Esophagus squamous epithelium (tissue), 5 donors: Measurements from ENCODE around the gene CNTNAP4. TPM values are rescaled to one million over a fixed set of nuclear protein-coding genes. Genes with fewer than 3 reads are reported as not detected.

Source experiments
- DNase-seq: peaks from one replicate; lab custom pipeline; 2025; lab: John Stamatoyannopoulos, UW
- H3K27ac ChIP-seq, 4 donors: fragments of 200-600 bp; sonication (generic); one replicate each; pipeline ENCODE4 v1.5.1; 2016 to 2019; ENCODE audit warnings: mild to moderate bottlenecking in 1 of 4
- H3K27me3 ChIP-seq, 4 donors: fragments of 200-600 bp; sonication (generic); 1 replicate in 3 of 4; 2 replicates in 1 of 4; pipeline versions ENCODE4 v1.5.1 to v1.6.0; 2017 to 2021; ENCODE audit warnings: antibody characterized with exemption in 1 of 4
- H3K36me3 ChIP-seq, 3 donors: fragments of 200-600 bp; sonication (generic); one replicate each; pipeline ENCODE4 v1.5.1; 2016 to 2019
- H3K4me1 ChIP-seq, 3 donors: fragments of 200-600 bp; sonication (generic); one replicate each; pipeline ENCODE4 v1.5.1; 2017 to 2019
- H3K4me3 ChIP-seq, 4 donors: fragments of 200-600 bp; sonication (generic); 1 replicate in 3 of 4; 2 replicates in 1 of 4; pipeline ENCODE4 v1.5.1; 2016 to 2019; ENCODE audit warnings: mild to moderate bottlenecking in 2 of 4, moderate library complexity in 1 of 4
- H3K9me3 ChIP-seq, 3 donors: fragments of 200-600 bp; sonication (generic); one replicate each; pipeline ENCODE4 v1.5.1; 2016 to 2019
- POLR2A ChIP-seq, 4 donors: fragments of 450-650 bp; IDR thresholded peaks; one replicate each; pipeline ENCODE4 v1.6.1; 2017; ENCODE audit warnings: antibody characterized with exemption in 4 of 4, mild to moderate bottlenecking in 4 of 4, moderate library complexity in 3 of 4
- WGBS, 2 donors: methylation state at CpG; one replicate each; pipeline ENCODE4 v1.1.5; 2018; 5-methylcytosine and 5-hydroxymethylcytosine counted together
- intact Hi-C: fragments of 100-400 bp; cut with DNase I; formaldehyde crosslinking; loops from one replicate; pipeline ENCODE4 v1.15.0; 2022
- total RNA-seq, 4 donors: library from RNA; depleted of rRNA; stranded (reverse); fragments of >200 nt; gene quantifications; one replicate each; pipeline ENCODE4 v1.1.0, GENCODE V29; 2016
- TF ChIP-seq, protein P1 (sequence below), 6 experiments: fragments of 450-650 bp in 4 of 6; fragments of 200-600 bp in 2 of 6; sonication (generic) in 2 of 6; IDR thresholded peaks; one replicate each; pipeline ENCODE4 v1.5.1; 2016 to 2019; ENCODE audit warnings: antibody characterized with exemption in 6 of 6, mild to moderate bottlenecking in 4 of 6, moderate library complexity in 4 of 6
- donor health status: DM: yes; HTN: yes; CAD: no.

Gene CNTNAP4
- total RNA-seq, 4 donors from 2014 or later: not detected

DNA sequence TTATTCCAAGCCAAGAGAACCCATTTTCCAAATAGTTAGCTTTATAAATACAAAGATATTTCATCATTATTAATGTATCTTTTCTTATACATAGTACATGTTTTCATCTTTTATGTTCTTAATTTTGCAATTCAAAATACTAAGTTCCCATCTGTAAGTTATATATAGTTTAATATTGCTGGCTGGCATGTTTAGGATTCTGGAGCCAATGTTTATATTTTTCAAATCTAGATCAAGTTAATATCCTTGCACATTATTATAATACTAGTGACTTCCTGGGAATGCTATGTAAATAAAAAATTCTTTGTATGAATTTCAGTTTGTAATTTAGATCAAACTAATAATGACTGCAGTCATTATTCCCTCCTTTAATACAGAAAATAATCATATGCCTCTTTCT is 189.7 kb downstream of the CNTNAP4 start:
- Histone ChIP-seq H3K4me3 (no peak overlapping the region), H3K4me1 (no peaks in the 10 kb centered on the region), H3K27ac (no peak overlapping the region), H3K36me3 (no peaks in the 10 kb centered on the region), H3K9me3 (no peaks in the 10 kb centered on the region), H3K27me3 (no peaks in the 10 kb centered on the region)
- TF ChIP-seq, protein P1, sequence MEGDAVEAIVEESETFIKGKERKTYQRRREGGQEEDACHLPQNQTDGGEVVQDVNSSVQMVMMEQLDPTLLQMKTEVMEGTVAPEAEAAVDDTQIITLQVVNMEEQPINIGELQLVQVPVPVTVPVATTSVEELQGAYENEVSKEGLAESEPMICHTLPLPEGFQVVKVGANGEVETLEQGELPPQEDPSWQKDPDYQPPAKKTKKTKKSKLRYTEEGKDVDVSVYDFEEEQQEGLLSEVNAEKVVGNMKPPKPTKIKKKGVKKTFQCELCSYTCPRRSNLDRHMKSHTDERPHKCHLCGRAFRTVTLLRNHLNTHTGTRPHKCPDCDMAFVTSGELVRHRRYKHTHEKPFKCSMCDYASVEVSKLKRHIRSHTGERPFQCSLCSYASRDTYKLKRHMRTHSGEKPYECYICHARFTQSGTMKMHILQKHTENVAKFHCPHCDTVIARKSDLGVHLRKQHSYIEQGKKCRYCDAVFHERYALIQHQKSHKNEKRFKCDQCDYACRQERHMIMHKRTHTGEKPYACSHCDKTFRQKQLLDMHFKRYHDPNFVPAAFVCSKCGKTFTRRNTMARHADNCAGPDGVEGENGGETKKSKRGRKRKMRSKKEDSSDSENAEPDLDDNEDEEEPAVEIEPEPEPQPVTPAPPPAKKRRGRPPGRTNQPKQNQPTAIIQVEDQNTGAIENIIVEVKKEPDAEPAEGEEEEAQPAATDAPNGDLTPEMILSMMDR (IDR thresholded peaks at IDR 0.05): no peak
- TF ChIP-seq POLR2A (IDR thresholded peaks at IDR 0.05): no peak
- intact Hi-C loops: no loop called here
- no peak for DNase-seq

GRCh38 chr16:76474048-76474447 is 196.8 kb downstream of the CNTNAP4 start:
- 46 to 61% methylated on average over 2 of the region's 2 CpGs for WGBS, 2 donors
- intact Hi-C loops: no loop called here
- no peak for TF ChIP-seq POLR2A (IDR thresholded peaks at IDR 0.05)
- TF ChIP-seq, protein P1 (IDR thresholded peaks at IDR 0.05): no peak

GRCh38 chr16:76478105-76478504 is 200.9 kb downstream of the CNTNAP4 start:
- Histone ChIP-seq H3K27ac (no peak overlapping the region), H3K36me3 (no peaks in the 10 kb centered on the region), H3K27me3 (no peaks in the 10 kb centered on the region), H3K9me3 (no peaks in the 10 kb centered on the region), H3K4me1 (no peaks in the 10 kb centered on the region), H3K4me3 (no peak overlapping the region)
- TF ChIP-seq, protein P1 (IDR thresholded peaks at IDR 0.05): no peak
- no peak for TF ChIP-seq POLR2A (IDR thresholded peaks at IDR 0.05)
- intact Hi-C loops: no loop called here
- 59 to 61% methylated on average over 4 of the region's 4 CpGs for WGBS, 2 donors
- no peak for DNase-seq

More at GRCh38 chr16:76474048-76474447, 196.8 kb downstream of the CNTNAP4 start:
- Histone ChIP-seq H3K9me3 (no peaks in the 10 kb centered on the region), H3K27me3 (no peaks in the 10 kb centered on the region), H3K4me3 (no peak overlapping the region), H3K36me3 (no peaks in the 10 kb centered on the region), H3K4me1 (no peaks in the 10 kb centered on the region), H3K27ac (no peak overlapping the region)
- no peak for DNase-seq

GRCh38 chr16:76483307-76483909 is 206.2 kb downstream of the CNTNAP4 start:
- Histone ChIP-seq H3K4me3 (no peak overlapping the region), H3K36me3 (no peaks in the 10 kb centered on the region), H3K27me3 (no peaks in the 10 kb centered on the region), H3K4me1 (no peaks in the 10 kb centered on the region), H3K27ac (no peak overlapping the region), H3K9me3 (no peaks in the 10 kb centered on the region)
- no peak for DNase-seq
- WGBS, 2 donors: 67 to 71% methylated on average over 8 of the region's 8 CpGs
- intact Hi-C loops: no loop called here
- no peak for TF ChIP-seq POLR2A (IDR thresholded peaks at IDR 0.05)
- TF ChIP-seq, protein P1 (IDR thresholded peaks at IDR 0.05): no peak

DNA sequence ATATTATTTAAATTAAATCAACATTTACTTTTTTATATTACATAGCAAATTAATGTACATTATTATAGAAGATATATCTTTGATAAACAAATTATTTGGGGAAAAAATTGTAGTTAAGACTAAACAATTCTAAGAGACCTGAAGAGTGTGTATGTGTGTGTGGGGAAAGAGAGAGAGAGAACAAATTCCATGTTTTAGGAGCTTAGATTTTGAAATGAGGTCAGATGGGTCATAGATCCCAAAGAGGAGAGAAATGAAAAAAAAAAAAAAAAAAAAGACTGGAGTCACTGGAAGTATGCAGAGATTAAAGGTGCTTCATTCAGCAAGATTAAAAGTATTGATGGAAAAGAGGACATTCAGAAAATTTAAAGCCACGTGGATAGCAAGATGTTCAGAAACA is 206.8 kb downstream of the CNTNAP4 start:
- no peak overlapping the region for H3K4me3 ChIP-seq
- intact Hi-C loops: no loop called here
- no peaks in the 10 kb centered on the region for H3K27me3 ChIP-seq
- H3K4me1 ChIP-seq: no peaks in the 10 kb centered on the region
- no peak for TF ChIP-seq POLR2A (IDR thresholded peaks at IDR 0.05)
- TF ChIP-seq, protein P1 (IDR thresholded peaks at IDR 0.05): no peak
- 22 to 33% methylated on average over 1 of the region's 1 CpG for WGBS, 2 donors
- no peak overlapping the region for H3K27ac ChIP-seq
- H3K36me3 ChIP-seq: no peaks in the 10 kb centered on the region
- no peaks in the 10 kb centered on the region for H3K9me3 ChIP-seq
- no peak for DNase-seq
